Fibroblast of mammary gland (primary cell): ENCODE results near the gene RBL1.

Experiments used
- DNase-seq: peaks from one replicate; pipeline ENCODE4 v3.0.0-alpha.2; 2010; ENCODE audit warnings: low read depth
- H3K4me3 ChIP-seq: 2 replicates; pipeline ENCODE4 v1.5.1; 2011; ENCODE audit warnings: low read depth, mild to moderate bottlenecking, low read length, moderate library complexity; ENCODE audit not compliant: control insufficient read depth
- CTCF ChIP-seq: conservative IDR thresholded peaks from 2 replicates; pipeline ENCODE4 v1.5.1; 2011; ENCODE audit warnings: low read depth, low read length, inconsistent platforms; ENCODE audit not compliant: control insufficient read depth, insufficient read depth

Gene RBL1

GRCh38 chr20:36956674-36957073 lies 139.1 kb downstream of the RBL1 start:
- no peak overlapping the region for H3K4me3 ChIP-seq
- no peak for DNase-seq
- TF ChIP-seq CTCF: no peak

- no peak for TF ChIP-seq CTCF
- DNase-seq: no peak
- H3K4me3 ChIP-seq: no peak overlapping the region
These were observed 139.8 kb downstream of the RBL1 start for GRCh38 chr20:36956016-36956415.

- peak overlapping the region; percentile 96 for H3K4me3 ChIP-seq
- no peak for TF ChIP-seq CTCF
- DNase-seq: no peak
These were observed 143.6 kb downstream of the RBL1 start for GRCh38 chr20:36951979-36952738.

- DNase-seq: peak; percentile 98
- peak within 1 kb of the TSS; percentile 96 for H3K4me3 ChIP-seq
- TF ChIP-seq CTCF: no peak
These were observed 144.4 kb downstream of the RBL1 start, which contains the start of gene SAMHD1 for GRCh38 chr20:36951198-36951978. Gene SAMHD1, minus strand, starts transcription at chr20:36951708. Its CDS starts 65 bp downstream, at chr20:36951643.

- TF ChIP-seq CTCF: no peak
- DNase-seq: peak; percentile 49
- H3K4me3 ChIP-seq: peak overlapping the region; percentile 96
These were observed 145.2 kb downstream of the RBL1 start for GRCh38 chr20:36950414-36951197.
